ENCODE data around the gene TM9SF2.

The TM9SF2 gene

GRCh38 chr13:99577934-99578917 is 77.0 kb downstream of the TM9SF2 start:
- no peak for DNase-seq (ENCODE audit: low spot score)

DNA sequence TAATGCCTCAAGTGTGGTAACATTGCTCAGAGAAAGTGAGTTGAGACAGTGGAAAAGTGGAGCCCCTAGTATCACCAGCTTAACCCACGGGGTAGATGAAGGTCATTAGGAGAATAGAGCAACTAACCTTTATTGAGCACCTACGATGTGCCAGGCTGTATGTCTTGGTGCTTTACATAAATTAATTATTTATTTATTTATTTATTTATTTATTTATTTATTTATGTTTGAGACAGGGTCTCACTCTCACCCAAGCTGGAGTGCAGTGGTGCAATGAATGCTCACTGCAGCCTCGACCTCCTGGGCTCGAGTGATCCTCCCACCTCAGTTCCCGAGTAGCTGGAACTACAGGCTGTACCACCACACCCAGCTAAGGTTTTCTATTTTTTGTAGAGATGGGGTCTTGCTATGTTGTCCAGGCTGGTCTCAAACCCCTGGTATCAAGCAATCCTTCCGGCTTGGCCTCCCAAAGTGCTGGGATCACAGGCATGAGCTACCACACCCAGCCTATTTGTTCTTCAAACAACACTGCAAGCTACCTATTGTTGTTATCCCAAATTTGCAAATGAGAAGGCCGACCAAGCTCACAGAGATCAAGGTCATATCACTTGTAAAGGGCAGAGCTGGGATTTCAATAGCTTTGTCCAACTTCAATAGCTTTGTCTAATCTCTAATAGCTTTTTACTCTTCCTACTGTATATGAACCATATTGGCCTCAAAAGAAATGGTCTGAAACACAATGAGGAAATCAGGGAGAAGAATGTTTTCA is 79.4 kb downstream of the TM9SF2 start:
- no peak for DNase-seq (ENCODE audit: low spot score)

DNA sequence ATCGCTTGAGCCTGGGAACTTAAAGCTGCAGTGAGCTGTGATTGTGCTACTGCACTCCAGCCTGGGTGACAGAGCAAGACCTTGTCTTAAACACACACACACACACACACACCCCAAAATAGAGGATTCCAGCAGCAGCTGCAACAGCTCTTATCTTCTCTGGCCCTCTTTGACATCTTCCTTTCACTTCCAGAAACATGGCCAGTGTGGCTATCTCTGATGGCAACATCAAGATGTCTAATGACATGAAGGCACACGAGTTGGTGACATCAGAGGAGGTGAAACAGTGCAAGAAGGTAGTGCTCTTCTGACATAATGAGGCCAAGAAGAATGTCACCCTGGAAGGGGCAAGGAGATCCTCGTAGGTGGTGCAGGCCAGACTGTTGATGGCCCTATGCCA is 81.2 kb downstream of the TM9SF2 start:
- no peak for DNase-seq (ENCODE audit: low spot score)

DNA sequence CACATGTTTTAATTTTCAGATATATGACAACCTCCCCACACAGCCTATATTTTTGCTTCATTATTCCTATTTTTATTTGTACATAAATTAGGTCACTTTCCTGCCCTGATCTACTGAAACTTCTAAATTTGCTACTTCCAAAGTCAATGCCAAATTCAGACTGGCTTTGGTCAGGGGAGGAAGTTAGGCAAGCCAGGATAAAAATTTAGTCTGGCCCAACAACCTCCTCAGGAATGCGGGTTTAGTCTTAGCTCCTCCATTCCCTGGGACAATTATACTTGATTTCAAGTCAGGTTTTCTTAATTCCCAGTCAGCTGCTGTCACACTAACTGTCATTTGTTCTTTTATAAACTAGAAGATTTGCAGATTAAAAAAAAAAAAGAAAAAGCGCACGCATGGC is 84.3 kb downstream of the TM9SF2 start:
- no peak for DNase-seq (ENCODE audit: low spot score)

DNA sequence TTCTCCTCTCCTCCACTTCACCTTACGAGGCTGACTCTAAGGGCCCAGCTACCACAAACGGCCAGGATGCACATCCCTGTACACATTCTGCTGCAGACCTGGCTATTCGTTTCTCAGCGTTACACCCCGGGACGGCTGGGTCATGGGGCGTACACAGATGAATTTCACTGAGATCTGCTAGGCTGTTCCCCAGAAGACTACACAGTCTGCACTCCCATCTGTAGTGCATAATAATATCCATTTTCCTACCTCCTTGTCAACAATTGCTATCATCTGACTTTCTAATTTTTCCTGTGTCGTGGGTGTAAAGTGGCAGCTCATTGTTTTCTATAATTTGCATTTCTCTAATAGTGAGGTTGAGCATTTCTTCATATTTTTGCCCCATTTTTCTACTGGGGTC is 85.7 kb downstream of the TM9SF2 start:
- DNase-seq (ENCODE audit: low spot score): no peak

DNA sequence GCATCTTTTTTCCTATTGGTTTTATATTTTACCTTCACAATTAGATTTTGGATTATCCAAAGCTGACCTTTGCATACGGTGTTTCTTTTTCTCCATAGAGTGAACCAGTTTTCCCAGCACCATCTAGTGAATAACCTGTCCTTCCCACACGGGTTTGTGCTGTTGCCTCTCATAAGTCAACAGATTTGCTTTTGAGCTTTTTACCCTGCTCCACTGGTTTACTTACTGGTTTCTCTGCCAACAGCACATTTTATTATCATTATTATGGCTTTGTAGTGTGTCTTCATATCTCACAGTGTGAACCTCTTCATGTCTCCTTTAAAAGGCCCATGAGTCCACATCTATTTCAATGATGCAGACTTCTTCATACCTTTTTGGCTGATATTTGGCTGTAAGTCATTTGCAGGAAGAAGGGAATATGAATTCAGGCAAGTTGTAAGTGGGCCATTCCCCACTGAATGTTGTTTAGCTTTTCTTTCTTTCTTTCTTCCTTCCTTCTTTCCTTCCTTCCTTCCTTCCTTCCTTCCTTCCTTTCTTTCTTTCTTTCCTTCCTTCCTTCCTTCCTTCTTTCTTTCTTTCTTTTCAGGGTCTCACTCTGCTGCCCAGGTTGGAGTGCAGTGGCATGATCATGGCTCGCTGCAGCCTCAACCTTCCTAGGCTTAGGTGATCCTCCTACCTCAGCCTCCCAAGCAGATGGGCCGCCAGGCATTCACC is 86.8 kb downstream of the TM9SF2 start:
- DNase-seq (ENCODE audit: low spot score): no peak

DNA sequence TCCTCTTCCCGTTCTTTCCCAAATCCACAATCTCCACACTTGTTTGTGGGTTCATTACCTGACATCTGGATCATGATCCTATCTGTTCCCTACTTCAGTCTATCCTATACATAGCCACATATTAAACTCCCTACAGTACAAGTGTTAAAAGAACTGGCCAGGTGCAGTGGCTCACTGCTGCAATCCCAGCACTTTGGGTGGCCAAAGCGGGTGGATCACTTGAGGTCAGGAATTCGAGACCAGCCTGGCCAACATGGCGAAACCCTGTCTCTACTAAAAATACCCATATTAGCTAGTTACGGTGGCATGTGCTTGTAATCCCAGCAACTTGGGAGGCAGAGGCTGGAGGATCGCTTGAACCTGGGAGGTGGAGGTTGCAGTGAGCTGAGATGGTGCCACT is 88.3 kb downstream of the TM9SF2 start:
- DNase-seq (ENCODE audit: low spot score): no peak

DNA sequence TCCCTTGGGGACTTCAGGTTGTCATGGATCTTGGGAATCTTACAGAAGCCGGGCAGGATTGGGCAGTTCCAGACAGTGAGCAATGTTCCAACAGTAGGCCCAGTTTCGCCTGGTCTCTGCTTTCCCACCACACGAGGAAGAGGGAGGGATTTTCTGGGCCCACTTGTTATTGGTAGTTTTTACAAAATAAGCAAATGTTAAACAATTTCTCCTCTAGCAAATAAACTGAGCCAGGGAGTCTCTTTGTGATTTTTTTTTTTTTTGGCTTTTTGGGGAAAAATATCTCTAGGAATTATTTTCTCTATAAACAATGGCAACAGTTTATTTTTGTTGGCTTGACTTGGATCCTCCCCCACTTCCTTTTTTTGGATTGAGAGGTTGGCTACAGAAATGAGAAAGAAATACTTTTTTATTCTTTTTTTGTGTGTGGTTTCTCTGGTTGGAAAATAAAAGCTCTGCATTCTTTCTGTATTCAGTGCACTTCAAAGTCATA is 89.3 kb downstream of the TM9SF2 start:
- DNase-seq (ENCODE audit: low spot score): no peak

- DNase-seq (ENCODE audit: low spot score): no peak
These were observed 94.9 kb downstream of the TM9SF2 start for GRCh38 chr13:99596180-99596579.

DNA sequence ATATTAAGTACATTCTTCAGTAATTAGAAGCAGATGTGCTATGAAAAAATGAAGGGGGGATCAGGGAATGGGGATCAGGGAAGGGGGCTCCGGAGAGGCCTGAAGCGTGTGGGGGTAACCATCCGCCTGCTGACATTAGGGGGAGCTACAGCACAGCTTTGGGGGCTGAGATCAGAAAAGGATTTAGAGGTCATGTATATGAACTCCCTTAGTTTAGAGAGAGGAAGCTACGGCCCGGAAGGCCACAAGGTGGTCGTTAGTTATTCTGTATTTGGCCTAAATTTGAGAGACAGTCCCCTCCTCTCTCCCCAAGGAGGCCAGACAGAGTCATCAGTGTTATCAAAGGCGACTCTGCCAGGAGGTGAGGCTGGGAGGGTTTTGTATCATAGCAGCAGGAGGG is 99.0 kb downstream of the TM9SF2 start:
- DNase-seq (ENCODE audit: low spot score): no peak

DNA sequence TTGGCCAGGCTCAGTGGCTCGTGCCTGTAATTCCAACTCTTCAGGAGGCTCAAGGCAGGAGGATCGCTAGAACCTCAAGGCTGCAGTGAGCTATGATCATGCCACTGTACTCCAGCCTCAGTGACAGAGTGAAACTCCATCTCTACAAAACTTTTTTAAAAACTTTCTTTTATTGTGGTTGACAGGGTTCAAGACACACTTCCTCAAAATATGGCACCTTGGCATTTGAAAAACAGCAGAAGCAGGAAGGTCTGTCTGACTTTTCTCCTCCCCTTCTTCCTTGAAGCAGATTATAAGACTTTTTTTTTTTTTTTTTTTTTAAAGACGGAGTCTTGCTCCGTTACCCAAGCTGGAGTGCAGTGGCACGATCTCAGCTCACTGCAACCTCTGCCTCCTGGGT is 100.3 kb downstream of the TM9SF2 start:
- DNase-seq (ENCODE audit: low spot score): no peak

GRCh38 chr13:99604636-99605035 is 103.4 kb downstream of the TM9SF2 start:
- no peak for DNase-seq (ENCODE audit: low spot score)

DNA sequence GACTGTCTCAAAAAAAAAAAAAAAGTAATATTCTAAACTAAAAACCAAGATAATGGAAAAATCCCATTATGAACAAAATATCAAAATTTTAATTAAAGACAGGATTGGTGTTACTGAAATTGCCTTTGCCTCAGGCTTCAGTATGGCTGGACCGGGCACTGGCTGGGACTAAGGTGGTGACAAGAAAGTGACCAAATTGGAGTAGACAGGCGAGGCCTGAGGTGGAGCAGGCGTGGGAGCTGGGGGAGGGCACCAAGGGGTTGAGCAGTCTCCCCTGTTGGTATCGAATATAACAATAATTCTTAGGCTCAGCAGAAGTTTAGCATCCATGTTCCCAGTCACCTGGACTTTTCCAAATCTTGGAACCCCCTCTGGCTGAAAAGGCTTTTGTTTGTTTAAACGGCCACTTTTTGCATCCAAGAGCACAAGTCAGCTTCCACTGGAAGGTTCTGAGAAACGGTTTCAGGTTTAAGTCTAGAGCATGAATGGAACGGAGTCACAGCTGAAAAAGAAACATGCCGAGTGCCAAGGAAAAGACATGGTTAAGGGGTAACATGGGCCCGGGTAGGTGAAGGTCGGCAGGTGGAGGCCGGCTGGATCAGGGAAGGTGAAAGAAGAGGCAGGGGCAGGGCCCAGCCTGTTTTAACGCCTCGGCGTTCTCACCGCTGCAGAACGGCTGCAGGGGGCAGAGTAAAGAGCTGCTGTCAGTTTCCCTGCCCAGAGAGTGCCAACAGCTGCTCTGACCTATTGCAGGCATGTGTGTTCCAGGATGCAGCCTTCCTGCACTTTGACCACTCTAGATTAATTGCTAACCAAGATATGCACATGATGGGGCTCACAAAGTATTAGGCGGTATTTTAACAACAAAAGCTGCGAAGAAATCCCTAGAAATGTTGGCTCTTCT is 104.4 kb downstream of the TM9SF2 start:
- no peak for DNase-seq (ENCODE audit: low spot score)

DNA sequence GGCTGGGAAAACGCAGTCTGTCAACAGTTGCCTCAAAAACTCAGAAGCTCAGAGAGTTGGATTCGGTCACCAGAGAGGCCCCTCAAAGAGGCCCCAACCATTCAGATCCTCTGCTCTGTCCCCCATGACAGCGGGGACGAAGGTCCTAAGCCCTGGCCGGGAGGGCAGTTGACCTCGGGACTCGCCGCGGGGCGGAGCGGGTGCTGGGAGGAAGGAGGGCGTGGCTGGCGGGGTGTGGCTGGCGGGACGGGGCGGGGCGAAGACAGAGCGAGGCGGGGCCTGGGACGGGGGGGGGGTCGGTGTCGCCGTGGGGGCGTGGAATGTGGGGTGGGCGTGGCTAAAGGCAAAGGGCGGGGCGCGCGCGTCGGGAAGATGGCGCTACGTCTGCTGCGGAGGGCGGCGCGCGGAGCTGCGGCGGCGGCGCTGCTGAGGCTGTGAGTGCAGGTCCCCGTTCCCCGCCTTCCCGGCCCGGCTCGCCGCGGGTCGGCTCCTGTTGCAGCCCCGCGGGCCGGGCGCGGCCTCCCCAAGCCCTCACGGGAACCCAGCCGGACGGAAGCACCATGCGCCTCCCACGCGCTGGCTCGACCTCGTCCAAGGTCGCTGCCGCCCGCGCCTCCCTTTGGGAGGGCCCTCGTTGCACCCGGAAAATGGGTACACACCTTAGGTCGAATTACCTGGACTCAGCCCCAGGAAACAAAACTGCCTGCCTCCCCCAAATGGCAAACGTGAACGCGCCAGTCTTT is 105.2 kb downstream of the TM9SF2 start, which contains the start of gene CLYBL:
Gene CLYBL, plus strand, starts transcription at position 367 of the 743 bp plus-strand sequence.
- DNase-seq (ENCODE audit: low spot score): peak; percentile 88

DNA sequence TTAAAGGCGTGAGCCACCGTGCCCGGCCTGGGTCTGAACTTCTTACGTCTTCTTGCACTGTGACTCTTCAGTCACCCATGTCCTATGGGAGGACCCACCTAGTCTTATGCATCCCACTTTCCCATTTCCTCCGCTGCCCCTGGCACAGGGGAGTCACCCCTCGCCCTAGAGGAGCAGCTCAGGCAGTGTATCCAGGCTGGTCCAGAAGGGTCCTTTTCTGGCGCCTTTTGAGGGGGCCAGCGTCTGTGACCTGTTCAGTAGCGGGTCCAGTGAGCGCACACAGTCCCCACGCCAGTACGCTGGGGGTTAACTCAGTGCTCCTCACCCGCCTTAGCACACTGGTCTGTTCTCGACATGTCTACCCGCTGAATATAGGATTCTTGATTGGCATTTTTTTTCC is 107.1 kb downstream of the TM9SF2 start:
- DNase-seq (ENCODE audit: low spot score): no peak

DNA sequence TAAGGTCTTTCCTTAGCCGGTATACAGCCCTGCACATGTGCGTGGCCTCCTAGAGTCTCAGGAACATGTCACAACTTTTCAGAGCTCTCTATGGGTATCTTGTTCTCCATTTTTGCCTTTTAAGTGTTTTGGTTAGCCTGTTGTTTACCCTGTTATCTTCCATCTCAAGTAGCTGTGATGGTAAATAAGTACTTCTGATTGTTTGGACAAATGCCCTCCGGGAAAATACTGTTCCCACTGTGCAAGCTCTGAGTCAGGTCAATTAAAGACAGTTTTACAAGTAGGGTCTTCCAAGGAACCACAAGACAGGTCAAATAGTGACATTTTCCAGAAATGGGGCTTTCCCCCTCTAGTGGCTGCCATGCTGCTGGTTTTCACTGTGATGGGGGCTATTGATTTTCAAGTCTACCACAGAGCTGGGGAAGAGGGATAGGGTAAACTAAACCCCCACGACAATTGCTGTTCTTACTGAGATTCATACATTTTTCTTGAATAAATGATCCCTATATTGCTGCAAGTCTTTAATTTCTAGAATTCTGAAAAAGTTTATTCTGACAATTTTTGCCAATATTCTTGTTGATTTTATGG is 109.5 kb downstream of the TM9SF2 start:
- DNase-seq (ENCODE audit: low spot score): no peak

All from hematopoietic multipotent progenitor cell treated with erythropoietin and hydrocortisone succinate and interleukin-3 and kit ligand, for 17 days (in vitro differentiated cells).